CD4-positive, alpha-beta T cell treated with Interleukin-21 for 1 hour (primary cell): ENCODE data around the gene BSCL2.
"Not testable (repeated sequence)": the region's sequence is repeated elsewhere in the genome, so short reads cannot be mapped to it uniquely, and the experiment has no call there.

Experiments
- DNase-seq: peaks from one replicate; pipeline ENCODE4 v3.0.0-alpha.2; 2020

Gene BSCL2

DNA sequence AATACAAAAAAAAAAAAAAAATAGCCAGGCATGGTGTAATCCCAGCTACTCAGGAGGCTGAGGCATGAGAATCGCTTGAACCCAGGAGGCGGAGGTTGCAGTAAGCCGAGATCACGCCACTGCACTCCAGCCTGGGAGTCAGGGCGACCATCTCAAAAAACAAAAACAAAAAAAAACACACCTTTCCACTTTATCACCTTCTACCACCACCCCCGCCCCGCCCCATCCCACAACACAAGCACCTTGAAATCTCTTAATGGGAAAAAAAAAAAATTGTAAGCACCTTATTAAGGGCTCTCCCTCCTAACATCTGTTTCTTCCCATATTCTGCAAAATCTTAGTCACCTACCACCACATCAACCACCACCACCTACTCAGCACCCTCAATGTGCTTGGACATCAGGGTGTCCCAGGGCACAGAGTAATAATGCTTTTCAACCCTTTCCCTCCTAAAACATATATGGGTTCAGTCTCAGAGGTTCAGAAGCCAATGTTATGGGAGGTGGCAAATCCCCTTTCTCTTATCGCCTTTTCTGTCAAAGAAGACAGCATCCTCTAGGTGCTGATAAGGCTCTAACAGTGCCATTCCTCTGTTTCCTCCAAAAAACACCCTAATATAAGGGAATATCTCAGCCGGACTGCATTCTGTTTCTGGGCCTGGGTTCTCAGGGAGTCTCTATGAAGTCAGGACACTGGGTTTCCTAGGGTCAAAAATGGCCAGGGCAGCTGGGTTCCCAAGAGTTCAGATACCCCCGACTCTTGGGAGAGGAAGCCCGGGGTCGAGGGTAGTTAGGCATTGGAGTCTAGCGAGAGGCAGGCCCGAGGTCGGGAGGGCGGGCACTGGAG is 54.8 kb downstream of the BSCL2 start:
- DNase-seq, result peak; percentile 74

DNA sequence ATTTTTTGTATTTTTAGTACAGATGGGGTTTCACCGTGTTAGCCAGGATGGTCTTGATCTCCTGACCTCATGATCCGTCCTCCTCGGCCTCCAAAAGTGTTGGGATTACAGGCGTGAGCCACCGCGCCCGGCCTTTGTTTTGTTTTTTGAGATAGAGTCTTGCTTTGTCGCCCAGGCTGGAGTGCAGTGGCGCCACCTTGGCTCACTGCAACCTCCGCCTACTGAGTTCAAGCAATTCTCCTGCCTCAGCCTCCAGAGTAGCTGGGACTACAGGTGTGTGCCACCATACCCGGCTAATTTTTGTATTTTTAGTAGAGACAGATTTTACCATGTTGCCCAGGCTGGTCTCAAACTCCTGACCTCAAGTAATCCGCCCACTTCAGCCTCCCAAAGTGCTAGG is 56.9 kb downstream of the BSCL2 start:
- not testable (repeated sequence) for DNase-seq

DNA sequence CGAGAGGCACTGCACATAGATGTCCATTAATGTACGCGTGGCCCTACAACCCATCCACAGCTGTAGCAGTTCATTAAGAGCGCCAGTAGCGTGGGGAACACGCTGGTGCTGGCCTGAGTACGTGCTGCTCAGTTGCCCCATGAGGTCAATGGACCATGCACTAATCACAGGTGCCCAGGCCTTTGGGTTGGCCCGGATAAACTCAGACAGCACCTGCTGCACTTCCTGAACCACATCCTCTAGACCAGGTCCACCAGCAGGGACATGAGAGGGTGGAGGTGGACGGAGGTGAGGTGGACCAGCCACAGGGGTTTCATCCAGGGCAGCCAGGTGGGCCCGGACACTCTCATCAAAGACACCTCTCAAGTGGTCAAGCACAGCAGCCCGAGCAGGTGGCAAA is 57.7 kb downstream of the BSCL2 start:
- DNase-seq, result no peak

DNA sequence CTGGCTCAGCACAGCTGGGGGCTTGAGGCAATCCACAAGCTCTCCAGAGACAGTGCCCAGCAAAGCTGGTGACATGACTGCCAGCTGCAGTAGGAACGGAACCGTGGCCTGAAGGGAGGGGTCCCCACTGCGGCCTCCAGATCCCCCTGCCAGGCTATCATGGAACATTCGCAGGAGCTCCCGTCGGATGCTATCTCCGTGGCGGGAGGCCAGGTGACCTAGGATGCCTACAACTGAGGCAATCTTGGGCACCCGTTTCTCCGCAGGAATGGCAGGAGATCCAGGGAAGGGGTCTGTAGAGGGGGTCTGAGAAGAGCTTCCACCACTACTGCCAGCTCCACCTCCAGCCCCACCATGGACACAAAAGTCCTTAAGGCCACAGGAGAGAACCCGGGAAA is 58.3 kb downstream of the BSCL2 start:
- no peak for DNase-seq

DNA sequence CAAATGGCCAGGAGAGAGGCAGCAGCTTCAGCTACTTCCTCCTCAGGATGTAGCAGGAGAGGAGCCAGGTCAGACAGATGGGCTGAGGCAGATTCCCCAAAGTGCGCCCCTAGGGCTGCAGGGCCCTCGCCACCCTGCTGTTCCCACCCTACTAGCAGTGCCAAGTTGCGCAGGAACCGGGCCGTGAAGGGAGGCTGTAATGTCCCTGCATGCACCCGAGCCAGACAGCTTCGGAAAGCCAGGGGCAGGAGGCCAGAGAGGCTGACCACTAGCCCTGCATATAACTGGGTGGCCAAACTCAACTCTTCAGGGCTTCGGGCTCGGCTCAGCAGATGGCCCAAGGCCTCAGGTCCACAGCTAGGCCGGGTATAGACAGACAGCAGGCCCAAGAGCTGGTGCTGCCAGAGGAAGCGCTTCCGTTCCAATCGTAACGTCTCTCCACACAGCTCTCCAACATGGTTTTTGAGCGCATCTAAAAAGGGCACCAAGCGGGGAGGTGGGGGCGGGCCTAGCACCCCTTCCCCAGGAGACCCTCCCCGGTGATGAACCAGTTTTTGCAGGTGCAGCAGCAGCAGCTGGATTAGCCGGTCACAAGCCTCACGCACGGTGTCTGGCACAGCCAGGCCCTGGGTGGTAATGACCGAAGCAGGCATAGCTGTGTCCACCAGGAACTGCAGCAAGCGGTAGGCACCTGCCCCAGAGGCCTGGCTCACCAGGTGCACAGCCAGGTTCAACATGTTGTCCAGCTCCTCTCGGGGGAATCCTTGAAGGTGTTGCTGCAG is 58.8 kb downstream of the BSCL2 start:
- DNase-seq, result no peak

DNA sequence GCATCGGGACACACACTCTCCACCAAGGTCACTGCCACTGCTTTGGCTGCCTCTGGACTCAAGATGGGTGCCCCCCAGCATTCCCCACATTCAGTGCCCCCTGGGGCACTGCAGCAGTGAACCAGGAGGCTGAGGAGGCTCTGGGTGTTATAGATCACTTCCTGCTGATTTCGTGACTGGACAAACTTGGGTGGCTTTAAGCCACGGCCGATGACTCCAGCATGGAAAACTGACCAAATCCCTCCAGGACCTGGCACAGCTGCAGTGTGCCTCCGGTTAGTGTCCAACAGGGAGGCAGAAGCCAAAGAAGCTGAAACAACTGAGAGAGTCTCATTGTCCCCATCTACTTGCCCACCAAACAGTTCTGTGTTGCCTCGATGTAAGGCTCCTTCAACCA is 59.6 kb downstream of the BSCL2 start:
- no peak for DNase-seq

DNA sequence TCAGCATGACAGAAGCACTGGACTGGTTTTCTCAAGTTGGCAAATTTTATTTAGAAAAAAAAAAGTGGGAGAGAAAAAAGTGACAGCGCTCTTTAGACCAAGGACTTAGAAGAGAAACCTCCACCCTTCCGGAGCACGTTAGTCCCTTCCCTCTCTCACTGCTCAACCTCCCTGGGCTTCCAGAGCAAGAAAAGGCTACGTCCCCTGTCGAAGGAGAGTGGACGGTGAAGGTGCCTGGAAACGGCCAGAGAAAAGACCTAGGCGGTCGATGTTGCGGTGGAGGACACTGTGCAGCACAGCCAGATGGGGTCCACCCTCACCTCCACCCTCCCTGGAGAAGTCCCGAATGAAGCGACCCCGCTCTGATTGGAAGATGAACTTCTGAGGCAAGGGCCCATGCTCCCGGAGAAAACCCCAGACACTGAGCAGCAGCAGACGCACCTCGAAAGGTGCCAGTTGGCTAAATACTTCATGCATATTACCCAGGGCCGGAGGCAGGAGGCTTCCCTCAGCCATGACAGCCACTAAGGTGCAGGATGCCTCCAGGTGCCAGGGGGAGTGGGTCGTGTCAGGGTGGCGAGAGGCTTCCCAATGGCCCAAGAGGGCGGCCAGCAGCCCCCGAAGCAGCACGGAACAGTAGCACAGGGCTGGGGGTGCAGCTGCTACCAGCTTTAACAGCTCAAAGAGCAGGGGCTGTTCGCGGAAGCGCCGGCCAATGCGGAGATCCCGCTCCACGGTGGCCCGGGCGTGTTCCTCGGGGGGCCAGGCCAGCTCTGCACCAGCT is 60.2 kb downstream of the BSCL2 start:
- DNase-seq, result no peak

DNA sequence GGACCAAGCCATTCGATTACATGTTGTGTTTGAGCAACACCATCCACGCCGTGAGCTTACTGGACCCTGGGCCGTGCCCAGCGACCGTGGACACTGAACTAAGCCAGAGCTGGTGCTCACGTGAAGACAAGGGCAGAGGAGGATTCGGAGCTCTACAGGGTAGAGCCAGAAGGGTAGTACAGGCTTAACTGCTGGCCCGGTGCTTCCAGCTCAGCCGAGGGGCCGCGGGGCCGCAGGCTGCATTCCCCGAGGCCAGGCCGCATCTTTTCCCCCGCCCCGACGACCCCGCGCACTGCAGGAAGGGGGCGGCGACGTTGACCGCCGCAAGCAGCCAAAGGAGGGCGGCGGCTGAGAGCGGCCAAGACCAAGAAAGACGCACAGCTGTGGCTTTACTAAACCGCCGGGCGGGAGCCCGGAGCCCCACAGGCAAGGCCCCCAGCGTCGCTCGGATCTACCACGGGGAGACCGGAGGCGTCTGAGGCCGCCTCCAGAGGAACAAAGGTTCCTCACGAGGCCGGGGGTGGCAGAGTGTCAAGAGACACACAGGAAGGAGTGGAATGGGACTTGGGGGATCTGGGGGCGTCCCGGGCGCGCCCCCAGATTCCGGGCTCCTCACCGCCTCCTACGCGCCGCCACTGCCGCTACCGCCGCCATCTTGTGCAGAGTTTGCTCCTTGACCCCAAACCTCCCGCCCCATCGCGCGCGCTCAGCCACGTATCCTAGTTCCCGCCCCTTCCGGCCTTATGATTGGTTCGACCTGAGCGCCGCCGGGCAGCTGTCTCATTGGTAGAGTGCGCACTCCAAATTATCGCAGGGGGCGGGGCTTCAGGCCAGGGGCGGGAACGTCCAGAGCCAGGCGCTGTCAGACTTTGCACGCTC is 61.0 kb downstream of the BSCL2 start, which contains the start of gene GANAB:
GANAB (minus strand) TSS at position 668 of the 879 bp plus-strand sequence; CDS start at position 654, 14 bp downstream.
- DNase-seq, result peak; percentile 99

DNA sequence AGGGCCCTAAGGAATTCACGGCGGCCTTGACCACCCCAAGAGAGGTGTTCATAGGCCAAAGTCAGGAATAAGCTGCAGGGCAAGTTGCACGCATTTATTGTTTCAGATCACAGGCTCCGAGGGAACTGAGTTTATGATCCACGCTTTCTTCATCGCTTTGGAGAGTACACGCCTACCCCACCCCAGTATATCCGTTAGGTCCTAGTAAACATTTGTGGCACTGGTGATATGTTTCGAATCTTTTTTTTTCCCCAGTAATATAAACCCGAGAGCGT is 61.6 kb downstream of the BSCL2 start:
- DNase-seq, result no peak

DNA sequence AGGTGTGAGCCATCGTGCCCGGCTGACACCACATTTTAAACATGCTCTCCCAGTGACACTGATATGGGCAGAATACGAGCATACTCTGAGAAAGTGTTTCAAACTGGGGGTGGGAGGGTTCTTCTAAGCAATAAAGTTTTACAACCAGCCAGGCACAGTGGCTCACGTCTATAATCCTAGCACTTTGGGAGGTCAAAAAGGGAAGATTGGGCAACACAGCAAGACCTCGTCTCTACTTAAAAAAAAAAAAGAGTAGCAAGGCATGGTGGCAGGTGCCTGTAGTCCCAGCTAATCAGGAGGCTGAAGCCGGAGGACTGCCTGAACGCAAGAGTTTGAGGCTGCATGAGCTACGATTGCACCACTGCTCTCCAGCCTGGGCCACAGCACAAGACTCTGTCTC is 63.0 kb downstream of the BSCL2 start:
- no peak for DNase-seq
